ENCODE results near the gene EIPR1. TPM values are rescaled to one million over a fixed set of nuclear protein-coding genes. Genes with fewer than 3 reads are reported as not detected.

Gene EIPR1
- total and polyA plus RNA-seq, 2 donors from 2014 or later, result 28.2 to 37.8 TPM

- Histone ChIP-seq H3K4me1 (ENCODE audit: control insufficient read depth in 2 of 3, insufficient read depth in 2 of 3, low read depth in 1 of 3, low read length in 3 of 3) (peaks cover 0 to 12% (median 0%) of the 10 kb centered on the region in 3 donors), H3K9ac (ENCODE audit: low read length in 3 of 3) (no peak overlapping the region), H3K36me3 (ENCODE audit: control insufficient read depth in 2 of 3, insufficient read depth in 3 of 3, low read length in 3 of 3) (no peaks in the 10 kb centered on the region), H3K27ac (ENCODE audit: low read depth in 2 of 2, low read length in 2 of 2) (no peak overlapping the region), H3K4me3 (ENCODE audit: low read length in 3 of 3) (no peak overlapping the region), H3K9me3 (ENCODE audit: control insufficient read depth in 2 of 3, insufficient read depth in 1 of 3, low read length in 3 of 3) (no peaks in the 10 kb centered on the region), H3K27me3 (ENCODE audit: control insufficient read depth, insufficient read depth, low read length) (no peaks in the 10 kb centered on the region)
- DNase-seq (peak in 1 of 5 donors; percentile 53), FAIRE-seq (no peak)
- intact Hi-C loops (cut with DNase I), result no loop called here
- no peak for TF ChIP-seq CTCF (IDR thresholded peaks at IDR 0.05; ENCODE audit: borderline replicate concordance, extremely low read depth, insufficient read depth)
Measured at GRCh38 chr2:3307236-3307635, 70.4 kb downstream of the EIPR1 start.

GRCh38 chr2:3305952-3306351, 71.7 kb downstream of the EIPR1 start:
- Histone ChIP-seq H3K27ac (ENCODE audit: low read depth in 2 of 2, low read length in 2 of 2) (no peak overlapping the region), H3K27me3 (ENCODE audit: control insufficient read depth, insufficient read depth, low read length) (no peaks in the 10 kb centered on the region), H3K4me3 (ENCODE audit: low read length in 3 of 3) (no peak overlapping the region), H3K9me3 (ENCODE audit: control insufficient read depth in 2 of 3, insufficient read depth in 1 of 3, low read length in 3 of 3) (no peaks in the 10 kb centered on the region), H3K36me3 (ENCODE audit: control insufficient read depth in 2 of 3, insufficient read depth in 3 of 3, low read length in 3 of 3) (no peaks in the 10 kb centered on the region), H3K4me1 (ENCODE audit: control insufficient read depth in 2 of 3, insufficient read depth in 2 of 3, low read depth in 1 of 3, low read length in 3 of 3) (peaks cover 0 to 12% (median 0%) of the 10 kb centered on the region in 3 donors), H3K9ac (ENCODE audit: low read length in 3 of 3) (no peak overlapping the region)
- DNase-seq, result peak in 1 of 5 donors; percentile 29
- no peak for TF ChIP-seq CTCF (IDR thresholded peaks at IDR 0.05; ENCODE audit: borderline replicate concordance, extremely low read depth, insufficient read depth)
- no peak for FAIRE-seq
- intact Hi-C loops (cut with DNase I), result no loop called here

- Histone ChIP-seq H3K4me1 (ENCODE audit: control insufficient read depth in 2 of 3, insufficient read depth in 2 of 3, low read depth in 1 of 3, low read length in 3 of 3) (peaks cover 0 to 12% (median 0%) of the 10 kb centered on the region in 3 donors), H3K27ac (ENCODE audit: low read depth in 2 of 2, low read length in 2 of 2) (no peak overlapping the region), H3K9me3 (ENCODE audit: control insufficient read depth in 2 of 3, insufficient read depth in 1 of 3, low read length in 3 of 3) (no peaks in the 10 kb centered on the region), H3K36me3 (ENCODE audit: control insufficient read depth in 2 of 3, insufficient read depth in 3 of 3, low read length in 3 of 3) (no peaks in the 10 kb centered on the region), H3K4me3 (ENCODE audit: low read length in 3 of 3) (no peak overlapping the region), H3K9ac (ENCODE audit: low read length in 3 of 3) (no peak overlapping the region), H3K27me3 (ENCODE audit: control insufficient read depth, insufficient read depth, low read length) (no peaks in the 10 kb centered on the region)
- DNase-seq, result peak in 1 of 5 donors; percentile 45
- FAIRE-seq, result no peak
- intact Hi-C loops (cut with DNase I), result no loop called here
- TF ChIP-seq CTCF (IDR thresholded peaks at IDR 0.05; ENCODE audit: borderline replicate concordance, extremely low read depth, insufficient read depth), result no peak
Measured at GRCh38 chr2:3305431-3305830, 72.2 kb downstream of the EIPR1 start.

Data from kidney (tissue), 14 donors.